Kidney (tissue), 14 donors: ENCODE results near the gene KANSL1L. TPM values are rescaled to one million over a fixed set of nuclear protein-coding genes. Genes with fewer than 3 reads are reported as not detected.

Experiments used
- DNase-seq, 5 donors: peaks; one replicate each; pipeline ENCODE4 v3.0.0-alpha.2; 2013 to 2020
- FAIRE-seq: peaks from 2 replicates; lab custom pipeline; 2012; peaks lifted over from hg19 to GRCh38; lab: Jason Lieb, UNC
- H3K27ac ChIP-seq, 2 donors: one replicate each; pipeline ENCODE4 v1.7.0; 2013; ENCODE audit warnings: low read depth in 2 of 2, low read length in 2 of 2, inconsistent platforms in 1 of 2
- H3K27me3 ChIP-seq: one replicate; pipeline ENCODE4 v1.7.1; 2013; ENCODE audit warnings: low read length, inconsistent platforms; ENCODE audit not compliant: control insufficient read depth, insufficient read depth
- H3K36me3 ChIP-seq, 3 donors: one replicate each; pipeline versions ENCODE4 v1.7.0 to v1.7.1; 2013; ENCODE audit warnings: low read length in 3 of 3, control low read depth in 1 of 3, inconsistent platforms in 1 of 3; ENCODE audit not compliant: insufficient read depth in 3 of 3, control insufficient read depth in 2 of 3
- H3K4me1 ChIP-seq, 3 donors: one replicate each; pipeline versions ENCODE4 v1.7.0 to v1.7.1; 2013; ENCODE audit warnings: low read length in 3 of 3, inconsistent platforms in 1 of 3, low read depth in 1 of 3; ENCODE audit not compliant: control insufficient read depth in 2 of 3, insufficient read depth in 2 of 3
- H3K4me3 ChIP-seq, 3 donors: one replicate each; pipeline versions ENCODE4 v1.7.0 to v1.8.1; 2013; ENCODE audit warnings: low read length in 3 of 3, control low read depth in 1 of 3, inconsistent platforms in 1 of 3
- H3K9ac ChIP-seq, 3 donors: one replicate each; pipeline versions ENCODE4 v1.7.0 to v1.7.1; 2013; ENCODE audit warnings: low read length in 3 of 3, control low read depth in 1 of 3, inconsistent platforms in 1 of 3
- H3K9me3 ChIP-seq, 3 donors: one replicate each; pipeline versions ENCODE4 v1.7.0 to v1.7.1; 2013; ENCODE audit warnings: low read length in 3 of 3, control low read depth in 1 of 3, inconsistent platforms in 1 of 3; ENCODE audit not compliant: control insufficient read depth in 2 of 3, insufficient read depth in 1 of 3
- CTCF ChIP-seq: IDR thresholded peaks from 3 replicates; pipeline ENCODE4 v1.5.1; 2012; ENCODE audit warnings: mild to moderate bottlenecking, moderate library complexity, borderline replicate concordance; ENCODE audit not compliant: insufficient read depth; ENCODE audit errors: extremely low read depth
- intact Hi-C: fragments of 100-400 bp; cut with DNase I; formaldehyde crosslinking; loops from one replicate; pipeline ENCODE4 v1.11.1; 2022
- polyA plus RNA-seq: library from polyadenylated mRNA; stranded (reverse); fragments of 350-450 nt; fragmentation: Illumina TruSeq; extraction: RNeasy Lipid Tissue Mini Kit (QIAGEN cat#74804); gene quantifications from one replicate; pipeline ENCODE4 v1.2.3, GENCODE V29; 2014; ENCODE audit warnings: low read depth, low replicate concordance; ENCODE audit not compliant: insufficient read depth
- total RNA-seq: library from RNA; stranded (reverse); fragmentation: NEBNext Ultra II Directional; extraction: Animal tissue kit (Norgen Biotek cat#: 25700); gene quantifications from one replicate; pipeline ENCODE4 v1.2.1, GENCODE V29; 2021
- donor health status: control.
- donor health status: control.
- donor health status: control.
- donor health status: control.
- donor health status: control.
- donor health status: DM: yes; HTN: yes; CAD: no.
- donor health status: Normal renal cell carcinoma (clear cell type).

The KANSL1L gene
- total and polyA plus RNA-seq, 2 donors from 2014 or later = 11.6 to 65.4 TPM

GRCh38 chr2:209990838-209991237 lies 180.4 kb downstream of the KANSL1L start:
- no peaks in the 10 kb centered on the region for H3K9me3 ChIP-seq
- H3K4me3 ChIP-seq = no peak overlapping the region
- H3K36me3 ChIP-seq = no peaks in the 10 kb centered on the region
- DNase-seq = no peak
- no peaks in the 10 kb centered on the region for H3K4me1 ChIP-seq
- TF ChIP-seq CTCF = no peak
- intact Hi-C loops = no loop called here
- H3K9ac ChIP-seq = no peak overlapping the region
- no peaks in the 10 kb centered on the region for H3K27me3 ChIP-seq
- H3K27ac ChIP-seq = no peak overlapping the region
- FAIRE-seq = no peak

GRCh38 chr2:209988010-209988409 lies 183.2 kb downstream of the KANSL1L start:
- no peak for TF ChIP-seq CTCF
- Histone ChIP-seq H3K27ac (no peak overlapping the region), H3K4me3 (no peak overlapping the region), H3K9me3 (no peaks in the 10 kb centered on the region), H3K36me3 (no peaks in the 10 kb centered on the region), H3K27me3 (no peaks in the 10 kb centered on the region), H3K9ac (no peak overlapping the region), H3K4me1 (no peaks in the 10 kb centered on the region)
- no peak for DNase-seq
- intact Hi-C loops = no loop called here
- no peak for FAIRE-seq

- no peaks in the 10 kb centered on the region for H3K27me3 ChIP-seq
- intact Hi-C loops = no loop called here
- TF ChIP-seq CTCF = no peak
- H3K4me1 ChIP-seq = no peaks in the 10 kb centered on the region
- no peaks in the 10 kb centered on the region for H3K9me3 ChIP-seq
- no peak overlapping the region for H3K9ac ChIP-seq
- FAIRE-seq (no peak), DNase-seq (no peak)
- H3K36me3 ChIP-seq = no peaks in the 10 kb centered on the region
- H3K27ac ChIP-seq = no peak overlapping the region
- H3K4me3 ChIP-seq = no peak overlapping the region
Measured at GRCh38 chr2:209986415-209986814, 184.8 kb downstream of the KANSL1L start.

- intact Hi-C loops = no loop called here
- DNase-seq (no peak), FAIRE-seq (no peak)
- TF ChIP-seq CTCF = no peak
- H3K4me3 ChIP-seq = no peak overlapping the region
- H3K9ac ChIP-seq = no peak overlapping the region
- H3K27ac ChIP-seq = no peak overlapping the region
- no peaks in the 10 kb centered on the region for H3K9me3 ChIP-seq
- no peaks in the 10 kb centered on the region for H3K4me1 ChIP-seq
- H3K36me3 ChIP-seq = no peaks in the 10 kb centered on the region
- no peaks in the 10 kb centered on the region for H3K27me3 ChIP-seq
Measured at GRCh38 chr2:209985874-209986273, 185.3 kb downstream of the KANSL1L start.
